ENCODE measurements around the gene PRR20G.

Gene PRR20G

DNA sequence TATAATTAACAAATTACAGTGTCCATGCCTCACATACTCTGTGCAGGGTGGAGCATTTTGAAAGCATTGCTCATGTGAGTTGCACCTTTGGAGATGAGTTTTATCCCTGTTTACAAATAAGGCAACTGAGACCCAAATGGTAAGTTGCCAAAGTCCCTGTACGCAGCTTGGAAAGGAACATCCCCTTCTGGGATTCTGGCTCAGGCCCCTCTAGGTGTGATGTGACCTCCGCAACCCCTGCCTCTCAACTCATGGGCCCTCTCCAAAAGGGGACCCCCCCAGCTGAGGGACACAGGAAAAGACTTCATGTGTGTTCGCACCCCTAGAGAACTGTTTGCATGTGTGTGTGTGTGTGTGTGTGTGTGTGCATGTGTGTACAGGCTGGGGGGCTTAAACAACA lies 25.3 kb downstream of the PRR20G start:
- DNase-seq, result no peak

DNA sequence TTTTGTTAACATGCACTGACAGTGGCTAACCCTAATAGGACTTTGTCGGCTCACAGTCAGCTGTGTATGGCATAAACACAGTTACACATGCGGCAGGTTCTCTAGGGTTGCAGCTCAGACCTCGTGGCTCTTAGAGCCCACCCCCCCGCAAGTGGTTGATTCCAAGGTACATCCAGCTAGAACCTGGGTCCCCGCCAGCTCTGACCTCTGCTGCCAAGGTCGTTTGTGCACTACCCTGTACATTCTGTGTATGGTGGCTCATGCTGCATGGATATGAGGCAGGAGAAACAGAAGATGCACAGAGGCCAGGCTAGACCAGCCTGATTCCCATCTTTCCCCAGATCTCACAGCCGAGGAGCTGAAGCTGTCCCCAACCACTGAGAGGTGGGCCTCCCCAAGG lies 25.9 kb downstream of the PRR20G start:
- DNase-seq, result no peak

DNA sequence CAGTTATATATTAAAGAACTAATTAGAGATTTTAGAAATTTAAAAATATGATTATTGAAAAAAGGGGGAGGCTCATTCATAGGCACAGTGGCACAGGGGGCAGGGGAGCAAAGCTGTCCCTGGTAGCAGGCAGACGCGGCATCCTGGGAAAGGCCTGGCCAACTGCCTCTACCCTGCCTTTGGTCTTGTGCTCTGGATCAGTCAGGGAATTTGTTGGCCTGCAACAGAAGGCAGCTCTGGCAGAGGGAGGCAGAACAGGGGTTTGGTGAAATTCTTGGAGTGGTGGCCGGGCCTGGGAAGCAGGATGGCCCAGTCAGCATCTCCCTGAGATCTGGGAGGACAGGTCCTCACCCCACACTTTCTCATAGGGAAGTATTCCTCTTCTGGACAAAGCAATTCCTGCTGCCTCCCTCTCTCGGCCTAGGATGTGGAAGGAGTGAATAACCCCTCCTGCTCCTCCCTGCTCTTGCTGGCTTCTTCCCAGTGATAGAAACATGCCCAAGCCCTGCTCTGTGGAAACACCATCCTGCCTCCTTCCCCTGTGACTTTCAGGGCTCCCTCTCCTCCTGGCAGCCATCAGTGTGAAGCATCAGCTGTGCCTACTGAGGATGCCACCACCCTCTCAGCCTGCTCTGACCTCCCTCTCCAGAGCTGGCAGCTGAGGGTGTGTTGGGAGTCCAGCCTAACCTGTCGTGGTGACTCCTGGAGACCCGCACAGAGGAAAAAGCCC lies 26.9 kb downstream of the PRR20G start:
- DNase-seq, result no peak

DNA sequence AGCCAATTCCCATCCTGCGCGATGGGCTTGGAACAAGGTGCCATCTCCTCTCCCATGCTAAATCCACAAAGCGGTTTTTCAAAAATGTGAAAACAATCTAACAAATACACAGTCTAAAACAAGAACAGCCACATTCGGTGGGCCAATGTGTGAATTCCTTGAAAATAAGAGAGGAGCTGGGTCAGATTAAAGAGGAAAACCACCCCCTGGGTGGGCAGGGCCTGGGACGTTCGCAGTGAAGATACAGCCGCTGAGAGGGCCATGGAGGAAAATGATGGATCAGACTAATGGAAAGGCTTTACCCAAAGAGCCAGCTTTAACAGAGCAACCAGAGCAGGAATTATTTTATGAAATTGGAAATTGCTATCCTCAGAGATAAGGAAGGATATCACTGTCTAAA lies 27.4 kb downstream of the PRR20G start:
- DNase-seq, result no peak

DNA sequence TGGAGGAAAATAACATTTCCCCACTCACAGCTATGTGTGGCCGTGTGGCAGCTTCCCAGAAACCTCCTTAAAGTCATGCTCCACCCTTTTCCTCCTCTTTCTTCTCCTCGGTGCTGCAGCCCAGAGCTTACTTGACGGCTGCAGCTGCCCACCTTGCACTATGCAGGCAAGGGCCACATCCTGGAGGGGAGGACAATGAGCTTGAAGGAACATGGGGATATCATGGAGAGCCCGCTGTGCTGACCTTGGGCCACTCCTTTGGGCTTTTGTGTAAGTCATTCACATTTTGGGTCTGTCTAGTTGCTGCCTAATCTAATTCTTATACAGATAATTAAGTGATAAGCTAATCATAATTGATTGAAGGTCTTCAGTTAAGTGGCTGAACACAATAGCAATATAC lies 28.0 kb downstream of the PRR20G start:
- DNase-seq, result no peak

DNA sequence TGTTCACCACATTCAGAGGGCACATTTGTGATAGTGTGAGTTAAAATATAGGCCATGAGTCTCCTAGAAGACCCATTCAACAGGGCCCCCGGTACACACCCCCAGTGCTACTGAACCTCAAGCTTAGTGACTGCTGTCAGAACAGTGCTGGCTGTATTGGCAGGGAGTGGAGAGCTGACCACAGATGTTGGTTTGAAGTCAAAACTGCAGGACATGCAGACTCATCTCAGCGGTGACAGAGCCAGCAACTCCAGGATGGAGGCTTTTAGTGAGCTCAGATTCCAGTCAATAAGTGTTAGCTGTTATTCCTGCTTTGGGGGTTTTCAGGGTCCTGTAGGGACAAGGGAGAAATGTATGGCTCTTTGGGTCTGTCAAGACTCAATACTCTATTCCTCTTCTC lies 29.1 kb downstream of the PRR20G start:
- DNase-seq, result no peak

DNA sequence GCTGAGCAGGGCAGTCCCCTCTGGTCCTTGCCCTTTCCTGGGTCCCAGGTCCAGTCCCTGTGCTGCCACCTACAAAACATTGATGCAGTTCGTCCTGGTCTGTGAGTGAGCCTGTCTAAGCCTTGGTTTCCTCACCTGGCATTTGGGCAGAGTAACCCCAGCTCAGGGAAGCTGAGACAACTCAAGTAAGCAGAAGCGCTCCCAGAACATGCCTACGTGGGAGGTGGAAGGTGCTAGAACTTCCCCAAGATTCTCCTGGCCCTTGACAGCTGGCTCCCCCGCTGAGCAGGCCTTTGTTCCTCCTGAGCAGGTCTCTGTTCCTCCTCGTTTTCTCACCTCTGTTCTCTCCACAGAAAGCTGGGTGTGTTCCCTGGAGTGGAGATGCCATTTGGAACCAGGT lies 30.5 kb downstream of the PRR20G start:
- DNase-seq, result no peak

DNA sequence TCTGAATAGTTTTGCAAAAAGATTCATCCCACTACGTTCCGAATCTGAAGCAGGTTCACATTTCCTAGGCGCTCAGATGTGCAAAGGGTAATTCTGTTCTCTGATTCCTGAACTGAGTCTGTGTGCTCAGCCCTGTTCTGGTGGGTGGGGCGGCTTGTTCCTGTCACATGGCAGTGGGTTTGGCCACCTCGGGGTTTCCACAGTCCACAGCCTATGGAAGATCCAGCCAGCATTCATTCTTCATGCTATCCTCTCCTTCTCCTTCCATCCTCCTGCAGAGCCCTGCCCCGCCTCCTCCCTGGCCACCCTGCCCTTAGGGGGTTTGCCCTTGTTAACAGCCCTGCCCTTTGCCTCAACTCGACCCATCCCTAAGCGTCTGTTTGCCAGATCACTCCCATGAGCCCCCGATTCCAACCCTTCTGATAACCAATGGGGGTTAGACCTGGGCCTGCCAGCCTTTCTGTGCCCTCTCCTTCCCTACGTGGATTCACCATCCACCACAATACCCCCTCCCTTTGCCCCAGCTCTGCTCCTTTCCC lies 31.0 kb downstream of the PRR20G start:
- no peak for DNase-seq

DNA sequence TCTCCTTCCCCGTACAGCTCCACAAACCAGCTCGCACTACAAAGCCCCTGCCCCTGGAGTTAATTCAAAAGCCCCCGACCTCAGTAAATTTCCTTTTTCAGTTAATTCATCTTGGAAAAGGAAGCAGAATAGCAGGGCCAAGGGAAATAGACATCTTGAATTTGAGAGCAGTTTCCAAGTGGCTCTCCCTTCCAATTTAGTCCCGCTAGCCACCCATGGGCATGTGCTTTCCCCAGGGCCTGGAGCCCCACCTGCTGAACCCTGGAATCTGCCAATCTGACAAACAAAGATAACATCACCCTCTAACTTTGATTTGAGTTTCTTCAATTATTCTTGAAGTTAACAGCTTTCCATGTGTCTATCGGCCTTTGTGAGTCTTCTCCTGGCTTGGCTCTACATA lies 31.7 kb downstream of the PRR20G start:
- no peak for DNase-seq

DNA sequence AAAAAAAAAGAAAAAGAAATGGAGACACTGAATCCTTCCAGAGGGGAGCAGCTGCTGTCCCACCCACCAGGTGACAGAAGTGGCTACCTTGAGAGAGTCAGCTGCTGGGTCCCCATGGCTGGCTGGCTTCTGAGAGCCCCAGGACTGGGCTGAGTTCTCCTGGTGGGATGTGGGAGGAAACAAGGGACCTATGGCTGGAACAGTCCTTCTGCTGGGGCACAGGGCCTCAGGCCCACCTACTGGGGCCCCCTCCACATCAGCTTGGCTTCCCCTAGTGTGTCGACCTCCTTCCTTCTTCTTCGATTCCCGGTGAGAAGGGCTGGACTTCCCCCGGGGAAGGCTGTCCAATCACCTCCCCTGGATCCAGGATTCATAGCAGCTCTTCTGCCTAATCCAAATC lies 32.3 kb downstream of the PRR20G start:
- DNase-seq, result no peak

DNA sequence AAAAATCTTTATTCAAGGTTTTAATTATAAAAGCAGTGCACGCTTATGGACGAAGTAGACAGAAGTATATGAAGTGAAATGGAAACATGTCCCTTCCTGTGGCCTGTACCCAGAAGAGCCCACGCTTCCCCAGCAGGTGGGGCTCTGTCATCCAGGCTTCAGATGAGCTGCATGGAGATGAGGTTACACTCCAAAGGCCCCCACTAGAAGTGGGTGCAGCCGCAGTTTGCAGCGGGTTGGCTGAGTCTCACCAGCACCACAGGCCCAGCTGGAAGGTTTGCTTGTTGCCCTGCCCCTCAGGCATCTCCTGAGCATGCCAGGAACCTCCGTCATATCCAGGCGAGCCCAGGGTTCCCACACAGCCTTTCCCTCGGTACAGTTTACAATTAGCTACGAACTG lies 33.1 kb downstream of the PRR20G start:
- peak in 1 of 2 experiments; percentile 8 for DNase-seq

DNA sequence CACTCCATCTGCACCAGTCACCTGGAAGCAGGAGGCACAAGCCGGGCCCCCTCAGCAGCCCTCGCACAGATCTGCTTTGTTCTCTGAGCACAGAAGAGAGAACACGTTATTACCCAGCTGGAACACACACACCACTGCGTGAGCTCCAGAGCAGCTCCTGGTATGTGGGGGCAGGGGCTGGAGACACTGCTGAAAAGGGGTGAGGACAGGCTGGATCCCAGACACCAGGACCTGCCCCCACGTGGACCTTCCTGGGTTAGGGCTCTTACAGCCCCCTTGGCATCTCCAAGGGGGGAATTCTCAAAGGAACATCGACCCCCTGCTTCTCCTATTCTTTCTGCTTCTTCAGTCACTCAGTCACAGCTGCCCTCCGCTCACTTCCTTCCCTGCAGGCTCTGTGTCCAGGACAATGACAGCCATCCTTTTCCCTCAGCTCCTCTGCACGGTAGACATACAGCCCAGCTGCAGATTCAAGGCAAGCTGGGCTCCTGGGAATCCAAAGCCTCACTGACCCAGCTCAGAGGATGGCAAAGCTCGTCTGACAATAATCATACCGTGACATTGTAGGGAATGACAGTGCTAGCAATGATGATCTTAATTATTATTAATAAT lies 33.7 kb downstream of the PRR20G start:
- DNase-seq, result no peak

DNA sequence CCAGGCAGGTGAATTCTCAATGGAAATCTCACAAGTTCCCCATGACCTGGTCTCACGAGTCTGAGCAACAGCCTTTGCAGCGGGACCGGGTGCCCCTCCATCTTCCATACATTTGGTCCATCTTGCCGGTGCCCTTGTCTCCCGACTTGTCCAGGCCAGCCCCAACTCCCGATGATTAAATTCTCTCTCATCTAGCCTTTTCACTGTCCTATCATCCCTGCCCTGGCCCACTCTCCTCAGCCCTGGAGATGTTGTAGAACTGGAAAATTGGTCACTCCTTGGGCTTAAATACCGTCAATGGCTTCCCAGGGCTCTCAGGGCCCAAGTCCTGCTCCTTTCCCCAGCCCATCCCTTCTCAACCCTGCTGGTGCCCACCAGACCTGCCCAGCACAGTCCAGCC lies 34.4 kb downstream of the PRR20G start:
- no peak for DNase-seq

DNA sequence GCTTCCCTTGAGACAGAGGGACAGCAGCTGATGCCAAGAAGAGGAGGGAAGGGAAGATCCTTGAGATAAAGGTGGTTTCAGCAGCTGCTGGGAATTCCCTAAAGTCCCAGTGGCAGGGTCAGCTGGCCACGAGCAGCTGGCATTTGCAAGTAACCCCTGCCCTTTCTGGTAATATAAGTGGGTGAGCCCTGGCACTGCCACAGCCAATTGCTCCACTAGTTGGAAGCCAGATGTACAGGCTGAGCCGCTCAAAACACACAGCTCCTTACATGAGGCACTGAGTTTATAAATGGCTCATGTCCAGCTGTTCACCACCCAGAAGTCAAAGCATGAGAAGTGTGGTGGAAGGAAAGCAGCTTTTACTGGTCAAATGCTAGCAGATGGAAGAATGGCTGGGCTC lies 35.4 kb downstream of the PRR20G start:
- DNase-seq, result no peak

DNA sequence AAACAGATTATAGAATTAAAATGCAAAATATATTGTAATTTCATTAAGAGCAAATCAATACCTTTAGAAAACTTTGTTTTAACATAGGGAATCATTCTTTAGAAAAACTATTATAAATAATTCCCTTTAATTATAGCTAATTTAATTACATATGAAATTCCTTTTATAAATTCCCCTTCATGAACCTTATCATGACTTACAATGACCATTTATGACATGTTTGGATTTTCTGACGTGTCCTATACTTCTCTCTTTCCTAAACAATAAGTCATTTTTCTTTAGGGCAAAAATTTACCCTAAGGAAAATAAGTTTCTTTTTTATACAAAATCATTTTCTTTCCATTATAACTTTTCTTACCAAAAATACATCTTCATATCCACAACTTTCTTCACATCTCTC lies 37.8 kb downstream of the PRR20G start:
- DNase-seq, result no peak

DNA sequence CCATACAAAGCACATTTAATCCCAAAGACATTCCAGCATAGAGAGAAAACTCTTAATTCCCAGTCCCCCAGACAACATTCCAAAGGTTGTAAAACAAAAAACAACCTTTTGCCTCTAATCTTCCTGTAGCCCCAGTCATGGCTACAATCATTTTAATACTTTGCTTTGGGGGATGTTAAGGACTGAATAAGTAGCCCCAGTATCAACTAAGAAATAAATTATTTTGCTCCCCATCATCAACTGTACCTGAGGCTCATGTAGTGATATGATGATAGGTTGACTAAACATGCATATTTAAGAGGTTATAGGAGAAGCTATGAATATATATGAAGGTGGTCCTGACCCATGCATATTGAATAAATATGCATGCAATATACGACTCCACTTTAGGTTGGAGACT lies 40.6 kb downstream of the PRR20G start:
- no peak for DNase-seq

DNA sequence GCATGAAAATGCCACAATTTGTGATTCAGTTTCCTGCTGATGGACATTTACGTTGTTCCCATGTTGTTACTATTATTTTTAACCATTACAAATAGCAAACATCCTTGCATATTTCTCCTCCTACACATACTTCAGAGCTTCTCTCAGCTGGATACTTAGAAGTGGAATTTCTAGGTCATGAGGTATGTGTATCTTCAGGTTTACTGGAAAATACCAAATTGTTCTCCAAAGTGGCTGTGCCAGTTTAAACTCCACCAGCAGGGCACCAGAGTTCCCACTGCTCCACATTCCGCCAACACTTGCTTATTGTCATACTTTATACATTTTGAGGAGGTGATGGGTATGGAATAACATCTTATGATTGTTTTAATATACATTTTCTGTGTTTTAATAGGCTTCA lies 49.2 kb downstream of the PRR20G start:
- DNase-seq, result no peak

DNA sequence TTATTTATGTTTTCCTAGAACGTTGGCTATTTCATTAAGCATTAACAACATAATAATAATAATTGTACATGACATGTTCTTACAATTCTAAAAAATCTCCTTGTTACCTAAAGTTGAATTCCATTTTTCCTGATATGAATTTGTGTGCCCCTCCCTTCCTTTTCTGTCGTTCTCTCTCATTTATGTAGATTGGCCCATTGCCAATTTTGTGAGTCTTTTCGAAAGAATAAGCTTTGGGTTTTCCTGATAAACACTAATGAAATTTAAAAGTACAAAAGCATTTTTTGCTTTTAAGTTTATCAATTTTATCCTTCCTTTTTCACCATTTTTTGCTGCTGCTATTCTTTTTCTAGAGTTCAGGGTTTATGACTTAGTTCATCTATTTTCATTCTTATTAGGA lies 50.0 kb downstream of the PRR20G start:
- no peak for DNase-seq

DNA sequence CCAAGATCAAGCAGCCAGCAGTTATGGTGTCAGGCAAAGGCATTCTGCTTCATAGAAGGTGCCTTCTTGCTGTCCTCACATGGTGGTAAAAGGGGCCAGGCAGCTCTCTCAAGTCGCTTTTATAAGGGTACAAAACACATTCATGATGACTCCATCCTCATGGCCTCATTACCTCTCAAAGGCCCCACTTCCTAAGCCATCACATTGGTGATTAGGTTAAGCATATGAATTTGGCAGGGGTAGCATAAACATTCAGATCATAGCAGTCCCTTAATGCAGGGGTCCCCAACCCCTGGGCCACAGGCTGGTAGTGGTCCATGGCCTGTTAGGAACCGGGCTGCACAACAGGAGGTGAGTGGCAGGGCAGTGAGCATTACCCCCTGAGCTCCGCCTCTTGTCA lies 52.1 kb downstream of the PRR20G start:
- no peak for DNase-seq

DNA sequence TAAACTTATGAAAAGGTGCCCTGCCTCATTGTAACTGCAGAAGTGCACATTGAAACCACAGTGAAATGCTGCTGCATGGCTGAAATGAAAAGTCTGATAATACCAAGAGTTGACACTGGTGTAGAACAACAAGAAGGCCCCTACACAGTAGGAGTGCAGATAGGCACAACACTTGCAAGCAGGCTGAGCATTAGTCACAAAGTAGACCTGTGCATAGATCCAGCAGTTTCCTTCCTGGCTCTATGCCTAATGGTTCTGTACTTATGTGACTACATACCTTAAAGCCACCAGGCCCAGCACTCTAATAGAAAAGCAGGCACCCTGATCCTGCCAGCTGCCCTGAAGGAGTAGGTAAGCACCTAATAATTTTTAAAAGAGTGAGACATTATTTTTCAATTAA lies 53.1 kb downstream of the PRR20G start:
- DNase-seq, result no peak
